Measurements from ENCODE around the gene CTAGE9.

- TF ChIP-seq CTCF (conservative IDR thresholded peaks at IDR 0.05; ENCODE audit: low read length) (no peak), EZH2phosphoT487 (IDR thresholded peaks at IDR 0.05; ENCODE audit: borderline replicate concordance) (no peak)
Observed at GRCh38 chr6:131749023-131749422, 38.2 kb upstream of the CTAGE9 start.
